ENCODE measurements around the gene TMEM232.

Gene TMEM232

GRCh38 chr5:110377361-110377760 is 349.1 kb downstream of the TMEM232 start:
- DNase-seq: no peak

- no peak for DNase-seq
These were observed 350.1 kb downstream of the TMEM232 start for GRCh38 chr5:110376281-110376951.

GRCh38 chr5:110371725-110372041 is 354.8 kb downstream of the TMEM232 start:
- DNase-seq: no peak

- DNase-seq: no peak
These were observed 355.3 kb downstream of the TMEM232 start for GRCh38 chr5:110371011-110371724.
